Ishikawa (cell line): ENCODE results near the gene WDR18.

ENCODE experiments used
- CEBPB ChIP-seq: IDR thresholded peaks from 2 replicates; pipeline ENCODE4 v1.6.1; 2012
- CREB1 ChIP-seq: IDR thresholded peaks from 2 replicates; pipeline ENCODE4 v1.6.1; 2012; ENCODE audit warnings: low read depth
- EGR1 ChIP-seq: IDR thresholded peaks from 2 replicates; pipeline ENCODE4 v1.6.1; 2012
- EP300 ChIP-seq: IDR thresholded peaks from 2 replicates; pipeline ENCODE4 v1.6.1; 2012; ENCODE audit warnings: borderline replicate concordance
- FOXM1 ChIP-seq: IDR thresholded peaks from 2 replicates; pipeline ENCODE4 v1.6.1; 2012; ENCODE audit warnings: low read depth, borderline replicate concordance
- MAX ChIP-seq: IDR thresholded peaks from 2 replicates; pipeline ENCODE4 v1.6.1; 2012
- NFIC ChIP-seq: IDR thresholded peaks from 2 replicates; pipeline ENCODE4 v1.6.1; 2012
- RAD21 ChIP-seq: IDR thresholded peaks from 2 replicates; pipeline ENCODE4 v1.6.1; 2012; ENCODE audit warnings: low read depth
- REST ChIP-seq: IDR thresholded peaks from 2 replicates; pipeline ENCODE4 v1.6.1; 2012; ENCODE audit warnings: low read depth, mild to moderate bottlenecking
- TAF1 ChIP-seq: IDR thresholded peaks from 2 replicates; pipeline ENCODE4 v1.6.1; 2012; ENCODE audit warnings: low read depth, mild to moderate bottlenecking
- TCF12 ChIP-seq: IDR thresholded peaks from 2 replicates; pipeline ENCODE4 v1.6.1; 2012; ENCODE audit warnings: low read depth
- TEAD4 ChIP-seq: IDR thresholded peaks from 2 replicates; pipeline ENCODE4 v1.6.1; 2012
- USF1 ChIP-seq: IDR thresholded peaks from 2 replicates; pipeline ENCODE4 v1.6.1; 2012
- YY1 ChIP-seq: IDR thresholded peaks from 2 replicates; pipeline ENCODE4 v1.6.1; 2012; ENCODE audit warnings: low read depth
- ZBTB7A ChIP-seq: IDR thresholded peaks from 2 replicates; pipeline ENCODE4 v1.6.1; 2012; ENCODE audit warnings: low read depth

WDR18 gene

GRCh38 chr19:1010586-1011510 lies 26.7 kb downstream of the WDR18 start:
- TF ChIP-seq CEBPB (no peak), MAX (no peak), CREB1 (no peak), EP300 (no peak), USF1 (no peak), FOXM1 (no peak), ZBTB7A (no peak), EGR1 (no peak), TAF1 (no peak), TCF12 (no peak), NFIC (no peak), YY1 (no peak), TEAD4 (no peak), REST (no peak)

GRCh38 chr19:1011831-1012333 lies 27.7 kb downstream of the WDR18 start:
- TF ChIP-seq MAX (no peak), TAF1 (no peak), TEAD4 (no peak), CREB1 (no peak), EGR1 (no peak), EP300 (no peak), NFIC (no peak), USF1 (no peak), RAD21 (no peak), CEBPB (no peak), REST (no peak), TCF12 (no peak), YY1 (no peak), ZBTB7A (no peak), FOXM1 (no peak)

- TF ChIP-seq USF1 (no peak), MAX (no peak), CEBPB (no peak), TAF1 (no peak), CREB1 (no peak), EGR1 (no peak), NFIC (no peak), REST (no peak), TCF12 (no peak), FOXM1 (no peak), RAD21 (no peak), ZBTB7A (no peak), TEAD4 (no peak), EP300 (no peak), YY1 (no peak)
Observed at GRCh38 chr19:1012334-1012733, 28.2 kb downstream of the WDR18 start.
